Bronchial epithelial cell (primary cell): ENCODE measurements around the gene HAS3. TPM values are rescaled to one million over a fixed set of nuclear protein-coding genes. Genes with fewer than 3 reads are reported as not detected.

ENCODE experiments used
- DNase-seq: peaks from one replicate; pipeline ENCODE4 v3.0.0-alpha.2; 2010; ENCODE audit warnings: low read depth
- FAIRE-seq: peaks from 2 replicates; lab custom pipeline; 2011; peaks lifted over from hg19 to GRCh38; lab: Jason Lieb, UNC
- H3K27me3 ChIP-seq: 2 replicates; pipeline ENCODE4 v1.5.1; 2011; ENCODE audit warnings: low read length; ENCODE audit not compliant: control insufficient read depth, insufficient read depth
- H3K36me3 ChIP-seq: 2 replicates; pipeline ENCODE4 v1.5.1; 2011; ENCODE audit warnings: low read length; ENCODE audit not compliant: control insufficient read depth, insufficient read depth
- H3K4me3 ChIP-seq: 2 replicates; pipeline ENCODE4 v1.5.1; 2011; ENCODE audit warnings: mild to moderate bottlenecking, low read depth, low read length, control low read depth
- total RNA-seq: library from RNA; depleted of rRNA; stranded (reverse); fragments of >200 nt; gene quantifications from 2 replicates; pipeline ENCODE4 v1.2.1, GENCODE V29; 2014
- TF ChIP-seq, protein P1 (sequence below): IDR thresholded peaks from 2 replicates; pipeline ENCODE4 v1.5.1; 2011; ENCODE audit warnings: mild to moderate bottlenecking, moderate library complexity, low read length, control low read depth, inconsistent platforms; ENCODE audit not compliant: insufficient read depth, severe bottlenecking

Gene HAS3
- total RNA-seq, 1 donor from 2014 or later: 8.4 TPM

DNA sequence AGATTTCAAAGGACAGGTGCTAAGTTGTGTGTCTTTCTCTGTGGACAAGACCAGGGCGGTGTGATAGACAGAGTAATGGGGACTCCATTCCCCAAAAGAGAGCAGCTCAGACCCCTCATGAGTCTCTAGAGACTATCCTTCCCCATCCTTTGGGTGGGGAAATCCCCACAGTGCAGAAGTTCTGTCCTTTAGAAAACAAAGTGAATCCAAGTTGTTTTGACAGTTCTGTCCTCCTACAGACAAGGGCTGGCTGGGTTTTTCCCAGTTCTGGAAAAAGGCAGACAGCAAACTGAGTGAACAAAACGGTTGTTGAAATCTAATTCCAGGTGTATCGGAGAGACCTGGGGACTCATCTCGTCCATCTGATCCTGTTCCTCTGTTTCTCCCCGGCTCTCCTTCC, 11.0 kb upstream of the HAS3 start:
- no peak overlapping the region for H3K4me3 ChIP-seq
- TF ChIP-seq, protein P1, sequence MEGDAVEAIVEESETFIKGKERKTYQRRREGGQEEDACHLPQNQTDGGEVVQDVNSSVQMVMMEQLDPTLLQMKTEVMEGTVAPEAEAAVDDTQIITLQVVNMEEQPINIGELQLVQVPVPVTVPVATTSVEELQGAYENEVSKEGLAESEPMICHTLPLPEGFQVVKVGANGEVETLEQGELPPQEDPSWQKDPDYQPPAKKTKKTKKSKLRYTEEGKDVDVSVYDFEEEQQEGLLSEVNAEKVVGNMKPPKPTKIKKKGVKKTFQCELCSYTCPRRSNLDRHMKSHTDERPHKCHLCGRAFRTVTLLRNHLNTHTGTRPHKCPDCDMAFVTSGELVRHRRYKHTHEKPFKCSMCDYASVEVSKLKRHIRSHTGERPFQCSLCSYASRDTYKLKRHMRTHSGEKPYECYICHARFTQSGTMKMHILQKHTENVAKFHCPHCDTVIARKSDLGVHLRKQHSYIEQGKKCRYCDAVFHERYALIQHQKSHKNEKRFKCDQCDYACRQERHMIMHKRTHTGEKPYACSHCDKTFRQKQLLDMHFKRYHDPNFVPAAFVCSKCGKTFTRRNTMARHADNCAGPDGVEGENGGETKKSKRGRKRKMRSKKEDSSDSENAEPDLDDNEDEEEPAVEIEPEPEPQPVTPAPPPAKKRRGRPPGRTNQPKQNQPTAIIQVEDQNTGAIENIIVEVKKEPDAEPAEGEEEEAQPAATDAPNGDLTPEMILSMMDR: no peak
- H3K36me3 ChIP-seq: no peaks in the 10 kb centered on the region
- FAIRE-seq (no peak), DNase-seq (no peak)
- H3K27me3 ChIP-seq: no peaks in the 10 kb centered on the region

DNA sequence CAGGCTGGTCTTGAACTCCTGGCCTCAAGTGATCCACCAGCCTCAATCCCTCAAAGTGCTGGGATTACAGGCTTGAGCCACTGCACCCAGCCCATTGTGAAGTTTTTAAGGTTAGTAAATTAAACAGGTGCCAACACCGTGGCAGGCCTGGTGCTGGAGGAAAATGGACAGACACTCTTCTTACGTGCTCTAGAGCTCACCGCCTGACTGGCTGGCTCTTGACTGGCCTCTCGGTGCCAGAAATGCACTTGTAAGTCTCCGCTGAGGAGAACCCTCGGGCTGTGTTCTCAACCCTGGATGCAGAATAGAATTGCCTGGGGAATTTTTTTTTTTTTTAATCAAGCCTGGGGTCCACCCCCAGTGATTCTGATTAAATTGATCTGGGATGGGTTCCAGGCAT, 10.3 kb upstream of the HAS3 start:
- TF ChIP-seq, protein P1: no peak
- no peak for DNase-seq
- FAIRE-seq: no peak
- no peak overlapping the region for H3K4me3 ChIP-seq
- H3K27me3 ChIP-seq: no peaks in the 10 kb centered on the region
- H3K36me3 ChIP-seq: no peaks in the 10 kb centered on the region

DNA sequence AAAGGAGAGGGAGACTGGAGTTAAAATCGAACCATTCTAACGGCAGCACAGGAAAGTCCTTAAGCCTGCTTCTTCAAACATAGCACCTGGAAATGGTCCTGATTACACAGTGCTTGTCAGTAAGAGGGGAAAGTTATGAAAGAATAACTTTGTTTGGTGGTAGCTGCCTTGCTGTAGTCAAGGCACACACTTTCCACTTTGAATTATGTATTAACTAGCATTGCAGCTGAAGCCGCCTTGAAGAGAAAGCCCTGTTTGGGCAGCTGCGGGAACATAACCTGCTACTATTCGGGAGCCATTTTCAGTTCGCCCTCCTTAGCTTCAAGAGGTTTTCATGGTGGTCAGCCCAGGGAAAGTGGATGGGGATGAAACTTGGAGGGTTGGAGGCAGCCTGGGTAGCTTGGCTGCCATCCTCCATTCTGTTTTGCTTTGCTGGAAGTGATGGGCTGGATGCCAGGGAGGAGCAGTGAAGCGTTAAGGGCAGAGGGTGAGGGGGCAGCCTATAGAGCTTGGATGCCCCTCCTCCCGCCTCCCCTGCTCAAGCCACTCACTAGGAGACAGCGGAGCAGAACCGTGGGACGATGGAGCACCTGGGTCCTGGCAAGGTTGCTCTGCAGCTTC, 5.3 kb upstream of the HAS3 start:
- Histone ChIP-seq H3K36me3 (no peaks in the 10 kb centered on the region), H3K27me3 (no peaks in the 10 kb centered on the region), H3K4me3 (no peak overlapping the region)
- TF ChIP-seq, protein P1: no peak
- DNase-seq (no peak), FAIRE-seq (no peak)

DNA sequence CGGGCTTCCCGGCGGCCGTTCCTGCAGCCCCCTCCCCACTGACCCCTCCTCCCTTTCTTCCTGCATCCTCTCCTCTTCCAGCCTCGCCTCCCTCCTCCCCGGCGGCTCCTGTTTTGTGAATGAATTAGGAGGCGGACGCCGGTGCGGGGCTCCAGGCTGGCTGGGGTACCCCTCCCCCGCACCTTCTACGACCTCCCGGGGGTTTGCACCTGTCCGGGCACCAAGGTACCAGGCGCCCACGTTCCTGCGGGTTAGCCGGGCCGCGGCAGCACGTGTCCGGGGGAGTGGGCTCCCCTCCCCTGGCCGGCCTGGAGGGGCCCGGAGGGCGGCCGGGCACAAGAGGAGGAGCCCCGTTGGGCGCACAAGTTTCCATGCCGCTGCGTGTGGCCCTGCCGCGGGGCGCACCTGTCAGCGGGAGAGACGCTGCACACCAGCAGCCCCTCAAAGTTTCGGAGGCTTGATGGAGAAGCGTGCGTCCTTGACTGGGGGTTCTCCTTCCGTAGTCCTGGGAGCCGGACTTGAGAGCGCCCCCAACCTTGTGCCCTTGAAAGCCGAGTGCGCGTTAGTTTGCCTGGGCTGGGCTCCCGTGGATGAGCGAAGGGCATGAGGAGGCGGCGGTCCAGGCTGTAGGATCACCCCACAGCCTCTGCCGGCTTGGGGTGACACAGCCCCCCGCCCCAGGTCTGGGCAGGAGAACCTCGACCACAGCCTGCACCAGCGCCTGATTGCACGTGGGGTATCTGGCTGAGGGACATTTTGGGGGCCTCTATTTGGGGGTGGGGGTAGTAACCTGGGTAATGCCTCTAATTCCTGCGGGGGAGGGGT, 1.2 kb downstream of the HAS3 start:
- H3K36me3 ChIP-seq: peaks cover 17% of the 10 kb centered on the region

DNA sequence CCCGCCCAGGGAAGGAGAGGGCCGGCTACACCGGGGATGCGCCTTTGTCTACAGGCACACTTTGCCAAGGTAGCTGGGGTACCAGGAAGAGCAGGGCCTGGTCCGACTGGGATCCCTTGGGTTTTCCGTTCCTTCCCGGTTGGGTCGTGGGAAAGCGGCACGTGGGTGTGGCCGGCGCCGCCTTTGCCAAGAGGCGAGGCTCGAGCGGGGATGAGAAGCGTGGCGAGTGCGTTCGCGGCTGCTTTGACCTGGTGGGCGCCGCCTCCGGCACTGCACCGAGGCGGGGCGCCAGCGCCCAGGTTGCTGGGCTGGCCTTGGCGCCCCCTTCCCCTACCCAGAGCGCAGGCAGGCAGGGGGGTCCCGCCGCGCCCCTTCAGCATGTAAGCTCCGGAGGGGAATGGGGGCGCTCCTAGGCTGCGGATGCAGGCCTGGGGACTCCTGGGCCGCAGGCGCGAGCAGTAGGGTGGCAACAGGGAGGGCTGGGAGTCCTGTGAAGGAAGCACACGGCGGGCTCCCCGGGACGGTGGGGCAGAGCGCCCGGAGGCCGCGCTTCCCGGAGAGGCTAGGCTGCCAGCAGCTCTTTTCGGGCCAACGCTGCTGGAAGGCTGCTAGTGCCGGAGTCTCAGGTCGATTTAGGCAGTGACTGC, 2.0 kb downstream of the HAS3 start:
- no peaks in the 10 kb centered on the region for H3K27me3 ChIP-seq
- no peak for FAIRE-seq
- H3K36me3 ChIP-seq: peaks cover 18% of the 10 kb centered on the region
- no peak for DNase-seq
- TF ChIP-seq, protein P1: peak; percentile 8
- peak overlapping the region; percentile 70 for H3K4me3 ChIP-seq

More for the DNA sequence above, 1.2 kb downstream of the HAS3 start:
- H3K4me3 ChIP-seq: peak overlapping the region; percentile 70
- no peak for DNase-seq
- FAIRE-seq: no peak
- H3K27me3 ChIP-seq: no peaks in the 10 kb centered on the region
- TF ChIP-seq, protein P1: no peak
